K562 (cell line): ENCODE data around the gene HSD11B1. TPM values are rescaled to one million over a fixed set of nuclear protein-coding genes. Genes with fewer than 3 reads are reported as not detected.
A peak's percentile ranks its signal among the peaks of the same experiment; 100 is the strongest.

Experiments
- GTF2B ChIP-seq: IDR thresholded peaks from 2 replicates; pipeline ENCODE4 v1.6.1; 2011; ENCODE audit not compliant: insufficient read length; ENCODE audit errors: extremely low read depth
- KAT7 ChIP-seq: sonication (generic); formaldehyde crosslinking; IDR thresholded peaks from 2 replicates; pipeline ENCODE4 v1.8.0; 2022; ENCODE audit warnings: missing genetic modification reagents, mild to moderate bottlenecking, borderline replicate concordance
- MCM2 ChIP-seq: fragments of 450-650 bp; IDR thresholded peaks from 2 replicates; pipeline ENCODE4 v1.6.1; 2017; ENCODE audit warnings: low read depth, mild to moderate bottlenecking
- PBX2 ChIP-seq, 2 experiments: IDR thresholded peaks in 1 of 2; conservative IDR thresholded peaks in 1 of 2; 2 replicates each; pipeline ENCODE4 v1.6.1; 2016; ENCODE audit warnings: low read depth in 2 of 2, mild to moderate bottlenecking in 1 of 2, missing compliant biosample characterization in 1 of 2, missing genetic modification characterization in 1 of 2, moderate library complexity in 1 of 2
- VEZF1 ChIP-seq: fragments of 200-800 bp; sonication (Bioruptor generic); IDR thresholded peaks from 2 replicates; pipeline ENCODE4 v1.6.1; 2017; ENCODE audit warnings: missing genetic modification characterization, missing compliant biosample characterization
- XRCC4 ChIP-seq: IDR thresholded peaks from one replicate; pipeline ENCODE4 v1.6.1; 2011; ENCODE audit not compliant: insufficient read depth, insufficient read length; ENCODE audit errors: extremely low read depth
- ZBTB43 ChIP-seq: sonication (generic); formaldehyde crosslinking; IDR thresholded peaks from 2 replicates; pipeline ENCODE4 v1.8.0; 2023; ENCODE audit warnings: mild to moderate bottlenecking, missing genetic modification reagents
- ZBTB7A ChIP-seq: IDR thresholded peaks from 2 replicates; pipeline ENCODE4 v1.6.1; 2011; ENCODE audit warnings: low read depth, mild to moderate bottlenecking, low read length, moderate library complexity, borderline replicate concordance; ENCODE audit not compliant: control insufficient read depth
- ZNF511 ChIP-seq: sonication (generic); formaldehyde crosslinking; IDR thresholded peaks from 2 replicates; pipeline ENCODE4 v1.8.0; 2022; ENCODE audit warnings: mild to moderate bottlenecking, missing genetic modification reagents
- ZNF592 ChIP-seq: fragments of 450-650 bp; IDR thresholded peaks from 2 replicates; pipeline ENCODE4 v1.6.1; 2017; ENCODE audit warnings: antibody characterized with exemption, mild to moderate bottlenecking
- polyA plus RNA-seq, 8 experiments: library from polyadenylated mRNA; depleted of rRNA in 4 of 8; stranded (reverse) in 5 of 8; unstranded in 3 of 8; fragments of >200 nt; fragmentation: Nextera tagmentation in 2 of 8; fragmentation: Illumina TruSeq in 1 of 8; extraction: Ambion mirVana in 2 of 8; extraction: Trizol in 1 of 8; gene quantifications; 2 replicates each; pipeline versions ENCODE4 v1.2.1 to v1.2.3, GENCODE V29; 2011 to 2014; ENCODE audit warnings: inconsistent platforms in 1 of 8, missing spikeins in 1 of 8
- total RNA-seq, 7 experiments: library from RNA; depleted of rRNA in 6 of 7; stranded (reverse); fragments of >200 nt in 6 of 7; fragmentation: Illumina TruSeq in 2 of 7; extraction: Trizol in 2 of 7; gene quantifications; 2 replicates each; pipeline versions ENCODE4 v1.2.1 to v1.2.3, GENCODE V29; 2011 to 2021; ENCODE audit warnings: low replicate concordance in 1 of 7

The HSD11B1 gene
- total and polyA plus RNA-seq, 9 of the 15 experiments (the other 6 are each of a cell fraction or from before 2014, with no cell fraction given): 0.04 to 0.16 TPM; not detected in 7

GRCh38 chr1:209747580-209748262, 43.1 kb downstream of the HSD11B1 start (continued):
- peak; percentile 77; the same call in 1 of the 2 replicates for TF ChIP-seq KAT7 (CRISPR knock-in tag)
- TF ChIP-seq VEZF1 (CRISPR knock-in tag): no peak
- no peak; the same call in 1 of the 2 replicates for TF ChIP-seq ZBTB7A
- no peak for TF ChIP-seq GTF2B
- no peak for TF ChIP-seq ZBTB43
- no peak for TF ChIP-seq XRCC4
- no peak for TF ChIP-seq PBX2 (CRISPR knock-in tag; IDR thresholded peaks at IDR 0.05; ENCODE audit: low read depth)
- no peak for TF ChIP-seq PBX2 (tag; conservative IDR thresholded peaks at IDR 0.05; ENCODE audit: low read depth)
- no peak for TF ChIP-seq ZNF511 (CRISPR knock-in tag)
- TF ChIP-seq ZNF592: no peak
- TF ChIP-seq MCM2: no peak
